ENCODE results near the gene CTIF.

Gene CTIF

GRCh38 chr18:48656176-48656575 lies 117.3 kb downstream of the CTIF start:
- DNase-seq = no peak

GRCh38 chr18:48656582-48656981 lies 117.8 kb downstream of the CTIF start:
- Histone ChIP-seq H3K4me2 (ENCODE audit: low read length, poor library complexity, severe bottlenecking) (no peak overlapping the region), H2AK5ac (ENCODE audit: low read length, severe bottlenecking) (no peak overlapping the region), H2AFZ (ENCODE audit: low read depth, low read length) (no peak overlapping the region), H4K91ac (ENCODE audit: low read length) (no peak overlapping the region), H2BK120ac (ENCODE audit: low read depth, low read length) (no peak overlapping the region), H3K36me3 (ENCODE audit: control insufficient read depth in 1 of 2, insufficient read depth in 2 of 2, low read depth in 1 of 2, low read length in 2 of 2) (peaks cover 0 to 3% of the 10 kb centered on the region in 2 experiments), H3K27ac (ENCODE audit: low read length, poor library complexity, severe bottlenecking) (no peak overlapping the region), H3K23ac (ENCODE audit: low read length in 2 of 2) (no peak overlapping the region), H3K18ac (ENCODE audit: low read depth in 1 of 2, low read length in 2 of 2) (no peak overlapping the region), H3K9ac (ENCODE audit: low read length) (peak overlapping the region; percentile 2), H3K4me1 (ENCODE audit: control insufficient read depth, insufficient read depth, low read depth, low read length) (peaks cover 25% of the 10 kb centered on the region), H3K4me3 (ENCODE audit: insufficient read depth in 1 of 2, low read depth in 1 of 2, low read length in 2 of 2) (no peak overlapping the region), H2BK5ac (ENCODE audit: low read depth, low read length, poor library complexity, severe bottlenecking) (no peak overlapping the region), H3K79me1 (replicated peaks; ENCODE audit: low read length, poor library complexity, severe bottlenecking) (peaks cover 22% of the 10 kb centered on the region), H3K27me3 (ENCODE audit: control insufficient read depth in 1 of 2, insufficient read depth in 1 of 2, low read length in 2 of 2) (no peaks in the 10 kb centered on the region), H2BK12ac (ENCODE audit: low read length in 2 of 2) (no peak overlapping the region), H2BK15ac (ENCODE audit: low read depth, poor library complexity, severe bottlenecking) (no peak overlapping the region), H3K9me3 (ENCODE audit: control insufficient read depth, low read length) (no peaks in the 10 kb centered on the region), H3K4ac (ENCODE audit: low read depth in 1 of 2, low read length in 2 of 2) (no peak overlapping the region), H3K14ac (ENCODE audit: low read length in 2 of 2) (no peak overlapping the region), H4K8ac (ENCODE audit: low read length) (no peak overlapping the region)
- no peak for DNase-seq
- 84% methylated on average over 3 of the region's 3 CpGs for WGBS

More at GRCh38 chr18:48656176-48656575, 117.3 kb downstream of the CTIF start:
- H4K91ac ChIP-seq (ENCODE audit: low read length) = no peak overlapping the region
- no peak overlapping the region for H2AFZ ChIP-seq (ENCODE audit: low read depth, low read length)
- no peak overlapping the region for H3K14ac ChIP-seq (ENCODE audit: low read length in 2 of 2)
- no peaks in the 10 kb centered on the region for H3K27me3 ChIP-seq (ENCODE audit: control insufficient read depth in 1 of 2, insufficient read depth in 1 of 2, low read length in 2 of 2)
- H2BK5ac ChIP-seq (ENCODE audit: low read depth, low read length, poor library complexity, severe bottlenecking) = no peak overlapping the region
- no peak overlapping the region for H2BK120ac ChIP-seq (ENCODE audit: low read depth, low read length)
- peaks cover 22% of the 10 kb centered on the region for H3K79me1 ChIP-seq (replicated peaks; ENCODE audit: low read length, poor library complexity, severe bottlenecking)
- no peak overlapping the region for H3K18ac ChIP-seq (ENCODE audit: low read depth in 1 of 2, low read length in 2 of 2)
- H3K4ac ChIP-seq (ENCODE audit: low read depth in 1 of 2, low read length in 2 of 2) = no peak overlapping the region
- H3K4me1 ChIP-seq (ENCODE audit: control insufficient read depth, insufficient read depth, low read depth, low read length) = peaks cover 22% of the 10 kb centered on the region
- peaks cover 0 to 3% of the 10 kb centered on the region in 2 experiments for H3K36me3 ChIP-seq (ENCODE audit: control insufficient read depth in 1 of 2, insufficient read depth in 2 of 2, low read depth in 1 of 2, low read length in 2 of 2)
- no peak overlapping the region for H3K9ac ChIP-seq (ENCODE audit: low read length)
- 93% methylated on average over 2 of the region's 2 CpGs for WGBS
- no peak overlapping the region for H2AK5ac ChIP-seq (ENCODE audit: low read length, severe bottlenecking)
- no peak overlapping the region for H2BK15ac ChIP-seq (ENCODE audit: low read depth, poor library complexity, severe bottlenecking)
- no peak overlapping the region for H4K8ac ChIP-seq (ENCODE audit: low read length)
- H2BK12ac ChIP-seq (ENCODE audit: low read length in 2 of 2) = no peak overlapping the region
- no peak overlapping the region for H3K4me2 ChIP-seq (ENCODE audit: low read length, poor library complexity, severe bottlenecking)
- H3K4me3 ChIP-seq (ENCODE audit: insufficient read depth in 1 of 2, low read depth in 1 of 2, low read length in 2 of 2) = no peak overlapping the region
- no peaks in the 10 kb centered on the region for H3K9me3 ChIP-seq (ENCODE audit: control insufficient read depth, low read length)
- no peak overlapping the region for H3K27ac ChIP-seq (ENCODE audit: low read length, poor library complexity, severe bottlenecking)
- no peak overlapping the region for H3K23ac ChIP-seq (ENCODE audit: low read length in 2 of 2)

DNA sequence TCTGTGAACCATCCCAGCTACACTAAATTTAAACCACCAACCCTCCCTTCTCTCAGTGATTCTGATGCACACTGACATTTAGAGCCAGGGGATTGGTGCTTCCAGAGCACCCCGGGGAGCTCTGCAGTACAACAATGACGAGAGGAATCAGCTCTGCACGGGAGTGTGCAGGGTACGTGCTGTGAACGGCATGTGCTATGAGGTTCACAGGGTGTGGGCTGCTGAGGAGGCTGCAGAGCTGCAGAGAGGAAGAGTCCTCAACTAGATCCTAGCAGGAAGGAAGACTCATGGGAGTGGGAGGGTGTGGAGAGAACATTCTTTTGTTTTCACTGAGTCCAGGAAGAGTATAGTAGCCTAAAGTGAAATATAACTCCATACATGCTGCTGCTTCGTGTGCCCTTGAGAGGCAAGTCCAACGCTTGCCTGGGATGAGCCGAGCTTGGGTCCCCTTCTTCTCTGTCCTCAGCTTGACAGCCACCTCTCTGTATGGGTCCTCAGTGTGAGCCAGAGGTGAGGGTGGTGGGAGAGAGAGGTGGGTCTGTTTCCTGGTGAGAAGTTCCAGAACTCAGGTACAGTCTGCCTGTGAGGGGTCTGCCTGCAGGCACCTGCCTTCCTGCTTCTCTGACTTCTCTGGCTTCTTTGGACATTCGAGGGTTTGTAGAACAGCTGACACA lies 118.8 kb downstream of the CTIF start:
- Histone ChIP-seq H2BK120ac (ENCODE audit: low read depth, low read length) (no peak overlapping the region), H3K4me3 (ENCODE audit: insufficient read depth in 1 of 2, low read depth in 1 of 2, low read length in 2 of 2) (no peak overlapping the region), H3K27me3 (ENCODE audit: control insufficient read depth in 1 of 2, insufficient read depth in 1 of 2, low read length in 2 of 2) (no peaks in the 10 kb centered on the region), H3K36me3 (ENCODE audit: control insufficient read depth in 1 of 2, insufficient read depth in 2 of 2, low read depth in 1 of 2, low read length in 2 of 2) (peaks cover 0 to 3% of the 10 kb centered on the region in 2 experiments), H3K14ac (ENCODE audit: low read length in 2 of 2) (peak overlapping the region in 1 of 2 experiments; percentile 62), H3K23ac (ENCODE audit: low read length in 2 of 2) (peak overlapping the region in 1 of 2 experiments; percentile 43), H3K9me3 (ENCODE audit: control insufficient read depth, low read length) (no peaks in the 10 kb centered on the region), H3K9ac (ENCODE audit: low read length) (peak overlapping the region; percentile 2), H2BK12ac (ENCODE audit: low read length in 2 of 2) (no peak overlapping the region), H2BK15ac (ENCODE audit: low read depth, poor library complexity, severe bottlenecking) (no peak overlapping the region), H3K4me1 (ENCODE audit: control insufficient read depth, insufficient read depth, low read depth, low read length) (peaks cover 31% of the 10 kb centered on the region), H3K18ac (ENCODE audit: low read depth in 1 of 2, low read length in 2 of 2) (no peak overlapping the region), H2AK5ac (ENCODE audit: low read length, severe bottlenecking) (peak overlapping the region; percentile 54), H4K91ac (ENCODE audit: low read length) (no peak overlapping the region), H2AFZ (ENCODE audit: low read depth, low read length) (no peak overlapping the region), H3K27ac (ENCODE audit: low read length, poor library complexity, severe bottlenecking) (no peak overlapping the region), H3K4me2 (ENCODE audit: low read length, poor library complexity, severe bottlenecking) (no peak overlapping the region), H4K8ac (ENCODE audit: low read length) (peak overlapping the region; percentile 8), H3K4ac (ENCODE audit: low read depth in 1 of 2, low read length in 2 of 2) (no peak overlapping the region), H2BK5ac (ENCODE audit: low read depth, low read length, poor library complexity, severe bottlenecking) (no peak overlapping the region), H3K79me1 (replicated peaks; ENCODE audit: low read length, poor library complexity, severe bottlenecking) (peaks cover 25% of the 10 kb centered on the region)
- no peak for DNase-seq
- WGBS = 91% methylated on average over 9 of the region's 9 CpGs

DNA sequence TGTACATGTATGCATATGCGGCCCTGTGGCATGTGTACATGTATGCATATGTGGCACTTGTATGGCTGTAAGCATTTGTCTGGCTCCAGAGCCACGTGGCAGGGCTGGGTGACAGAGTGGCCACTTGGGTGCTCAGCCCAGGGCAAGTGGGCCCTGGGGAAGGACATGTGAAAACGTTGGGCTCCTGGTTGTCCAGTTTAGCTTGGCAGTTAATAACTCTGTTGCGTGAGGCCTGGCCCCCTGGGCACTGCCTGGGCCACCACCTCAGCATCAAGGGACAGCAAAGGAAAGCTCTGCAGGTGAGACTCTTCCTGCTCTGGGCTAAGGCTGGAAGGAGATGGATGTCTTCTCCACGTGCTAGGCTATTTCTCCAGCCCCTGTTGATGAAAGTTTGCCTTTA lies 119.9 kb downstream of the CTIF start:
- no peak for DNase-seq
- Histone ChIP-seq H2AK5ac (ENCODE audit: low read length, severe bottlenecking) (no peak overlapping the region), H3K4me1 (ENCODE audit: control insufficient read depth, insufficient read depth, low read depth, low read length) (peaks cover 35% of the 10 kb centered on the region), H2BK15ac (ENCODE audit: low read depth, poor library complexity, severe bottlenecking) (no peak overlapping the region), H3K27me3 (ENCODE audit: control insufficient read depth in 1 of 2, insufficient read depth in 1 of 2, low read length in 2 of 2) (no peaks in the 10 kb centered on the region), H2BK5ac (ENCODE audit: low read depth, low read length, poor library complexity, severe bottlenecking) (no peak overlapping the region), H2BK120ac (ENCODE audit: low read depth, low read length) (no peak overlapping the region), H3K4ac (ENCODE audit: low read depth in 1 of 2, low read length in 2 of 2) (no peak overlapping the region), H3K36me3 (ENCODE audit: control insufficient read depth in 1 of 2, insufficient read depth in 2 of 2, low read depth in 1 of 2, low read length in 2 of 2) (peaks cover 0 to 6% of the 10 kb centered on the region in 2 experiments), H2AFZ (ENCODE audit: low read depth, low read length) (no peak overlapping the region), H3K14ac (ENCODE audit: low read length in 2 of 2) (no peak overlapping the region), H3K4me2 (ENCODE audit: low read length, poor library complexity, severe bottlenecking) (no peak overlapping the region), H3K9ac (ENCODE audit: low read length) (no peak overlapping the region), H4K91ac (ENCODE audit: low read length) (peak overlapping the region; percentile 18), H3K9me3 (ENCODE audit: control insufficient read depth, low read length) (no peaks in the 10 kb centered on the region), H4K8ac (ENCODE audit: low read length) (no peak overlapping the region), H3K23ac (ENCODE audit: low read length in 2 of 2) (no peak overlapping the region), H3K4me3 (ENCODE audit: insufficient read depth in 1 of 2, low read depth in 1 of 2, low read length in 2 of 2) (no peak overlapping the region), H3K27ac (ENCODE audit: low read length, poor library complexity, severe bottlenecking) (no peak overlapping the region), H3K79me1 (replicated peaks; ENCODE audit: low read length, poor library complexity, severe bottlenecking) (peaks cover 31% of the 10 kb centered on the region), H3K18ac (ENCODE audit: low read depth in 1 of 2, low read length in 2 of 2) (peak overlapping the region in 1 of 2 experiments; percentile 54), H2BK12ac (ENCODE audit: low read length in 2 of 2) (no peak overlapping the region)
- WGBS = 79% methylated on average over 5 of the region's 5 CpGs

Data from mesenchymal stem cell (in vitro differentiated cells and primary cell).